ENCODE data around the gene GPER1. TPM values are rescaled to one million over a fixed set of nuclear protein-coding genes. Genes with fewer than 3 reads are reported as not detected.
"Not testable (repeated sequence)": the region's sequence is repeated elsewhere in the genome, so short reads cannot be mapped to it uniquely, and the experiment has no call there.

Gene GPER1
- total RNA-seq, 2 donors from 2014 or later: 0.24 to 1.1 TPM

DNA sequence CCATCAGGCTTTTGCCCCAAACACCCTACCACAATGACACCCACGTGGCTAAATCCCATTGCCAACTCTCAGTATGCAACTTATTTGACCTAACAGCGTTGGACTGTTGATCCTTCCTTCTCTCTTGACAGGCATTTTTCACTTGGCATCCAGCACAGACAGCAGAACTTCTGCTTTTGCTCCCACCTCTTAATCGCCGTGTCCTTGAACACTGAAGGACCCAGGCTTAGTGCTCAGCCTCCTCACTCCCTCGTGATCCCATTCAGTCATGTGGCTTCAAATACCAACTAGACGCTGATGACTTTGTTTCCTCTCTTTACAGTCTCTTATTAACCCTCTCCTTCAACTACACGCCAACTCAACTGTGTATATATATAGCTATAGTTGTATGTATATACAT lies 47.0 kb downstream of the GPER1 start:
- peaks cover 10% of the 10 kb centered on the region for H3K4me1 Mint-ChIP-seq
- no peak overlapping the region for H3K27ac Mint-ChIP-seq
- peaks cover under 1% of the 10 kb centered on the region for H3K36me3 Mint-ChIP-seq (ENCODE audit: low read depth)
- no peaks in the 10 kb centered on the region for H3K9me3 Mint-ChIP-seq
- H3K4me3 Mint-ChIP-seq: no peak overlapping the region
- no peaks in the 10 kb centered on the region for H3K27me3 Mint-ChIP-seq
- no peak for ATAC-seq (replicated peaks)

DNA sequence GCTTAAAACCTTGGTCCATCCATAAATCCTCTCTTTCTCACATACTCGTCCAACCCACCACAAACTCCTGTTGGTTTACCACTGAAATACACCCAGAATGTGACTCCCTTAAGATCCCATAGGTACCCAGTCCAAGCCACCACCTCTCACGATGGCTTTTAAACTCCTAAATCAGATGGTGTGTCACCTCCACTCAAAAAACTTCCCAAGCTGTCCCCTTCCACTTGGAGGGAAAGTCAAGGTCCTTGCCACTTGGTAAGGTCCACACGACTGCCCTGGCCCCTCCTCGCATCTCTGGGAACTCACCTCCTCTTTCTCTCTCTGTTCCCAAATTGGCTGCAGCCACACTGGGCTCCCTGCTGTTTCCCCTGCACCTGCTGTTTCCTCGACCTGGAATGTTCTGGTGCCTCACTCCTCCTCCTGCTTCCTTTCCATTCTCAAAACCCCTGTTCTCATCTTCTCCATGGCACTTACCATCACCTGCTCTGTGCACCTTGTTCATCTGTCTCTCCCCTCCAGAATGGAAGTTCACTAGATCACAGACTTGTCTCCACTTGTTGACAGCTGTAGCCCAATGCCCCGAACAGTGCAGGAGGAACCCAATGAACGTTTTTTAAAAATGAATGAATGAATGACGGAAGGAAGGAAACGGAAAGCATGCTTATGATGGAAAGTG lies 49.1 kb downstream of the GPER1 start:
- H3K9me3 Mint-ChIP-seq: no peaks in the 10 kb centered on the region
- H3K27me3 Mint-ChIP-seq: no peaks in the 10 kb centered on the region
- ATAC-seq (replicated peaks): no peak
- peaks cover 10% of the 10 kb centered on the region for H3K4me1 Mint-ChIP-seq
- H3K27ac Mint-ChIP-seq: peak overlapping the region; percentile 62
- H3K4me3 Mint-ChIP-seq: peak overlapping the region; percentile 82
- no peaks in the 10 kb centered on the region for H3K36me3 Mint-ChIP-seq (ENCODE audit: low read depth)

DNA sequence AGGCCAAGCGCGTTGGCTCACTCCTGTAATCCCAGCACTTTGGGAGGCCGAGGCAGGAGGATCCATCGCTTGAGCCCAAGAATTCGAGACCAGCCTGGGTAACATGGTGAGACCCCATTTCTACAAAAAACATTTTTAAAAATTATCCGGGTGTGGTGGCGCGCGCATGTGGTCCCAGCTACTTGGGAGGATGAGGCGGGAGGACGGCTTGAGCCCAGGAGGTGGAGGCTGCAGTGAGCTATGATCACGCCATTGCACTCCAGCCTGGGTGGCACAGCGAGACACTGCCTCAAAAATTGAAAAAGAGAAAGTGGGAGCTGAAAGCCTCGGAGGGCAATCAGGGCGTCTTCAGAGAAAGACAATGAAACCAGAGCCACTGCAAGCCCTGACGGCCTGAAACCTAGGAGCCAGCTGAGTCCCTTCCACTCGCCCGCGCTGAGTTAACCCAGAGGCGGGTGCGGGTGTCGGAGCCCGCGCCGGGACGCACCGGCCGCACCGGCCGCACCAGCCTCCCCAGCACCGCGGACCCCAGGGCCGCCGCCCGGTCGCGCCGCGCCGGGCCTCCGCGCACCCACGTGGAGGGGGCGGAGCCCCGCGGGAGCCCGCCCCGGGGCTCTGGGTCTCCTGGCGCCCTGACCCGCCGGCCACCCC lies 49.7 kb downstream of the GPER1 start:
- Mint-ChIP-seq H3K27me3 (no peaks in the 10 kb centered on the region), H3K4me3 (peak overlapping the region; percentile 82), H3K36me3 (ENCODE audit: low read depth) (no peaks in the 10 kb centered on the region), H3K27ac (peak overlapping the region; percentile 92), H3K4me1 (peaks cover 10% of the 10 kb centered on the region), H3K9me3 (no peaks in the 10 kb centered on the region)
- ATAC-seq (replicated peaks): peak; percentile 82

DNA sequence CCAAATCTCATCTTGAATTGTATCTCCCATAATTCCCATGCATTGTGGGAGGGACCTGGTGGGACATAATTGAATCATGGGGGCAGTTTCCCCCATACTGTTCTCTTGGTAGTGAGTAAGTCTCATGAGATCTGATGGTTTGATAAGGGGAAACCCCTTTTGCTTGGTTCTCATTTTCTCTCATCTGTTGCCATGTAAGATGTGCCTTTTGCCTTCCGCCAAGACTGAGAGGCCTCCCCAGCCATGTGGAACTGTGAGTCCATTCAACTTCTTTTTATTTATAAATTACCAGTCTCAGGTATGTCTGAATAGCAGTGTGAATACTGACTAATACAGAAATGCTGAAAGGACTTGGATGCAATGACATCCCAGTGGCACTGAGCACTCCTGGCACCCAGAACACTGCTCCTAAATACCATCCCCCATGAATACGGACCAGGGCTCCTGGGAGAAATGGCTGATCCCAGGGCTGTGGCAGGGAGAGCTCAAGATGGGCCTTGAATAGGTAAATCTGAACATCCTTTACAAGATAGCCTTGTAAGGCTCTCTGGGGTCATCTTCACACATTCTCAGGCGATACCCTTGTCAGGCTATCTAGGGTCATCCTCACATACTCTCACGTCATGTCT lies 52.7 kb downstream of the GPER1 start:
- Mint-ChIP-seq H3K27ac (no peak overlapping the region), H3K4me1 (peaks cover 10% of the 10 kb centered on the region), H3K36me3 (ENCODE audit: low read depth) (no peaks in the 10 kb centered on the region), H3K9me3 (no peaks in the 10 kb centered on the region), H3K4me3 (no peak overlapping the region), H3K27me3 (no peaks in the 10 kb centered on the region)
- ATAC-seq (replicated peaks): no peak

DNA sequence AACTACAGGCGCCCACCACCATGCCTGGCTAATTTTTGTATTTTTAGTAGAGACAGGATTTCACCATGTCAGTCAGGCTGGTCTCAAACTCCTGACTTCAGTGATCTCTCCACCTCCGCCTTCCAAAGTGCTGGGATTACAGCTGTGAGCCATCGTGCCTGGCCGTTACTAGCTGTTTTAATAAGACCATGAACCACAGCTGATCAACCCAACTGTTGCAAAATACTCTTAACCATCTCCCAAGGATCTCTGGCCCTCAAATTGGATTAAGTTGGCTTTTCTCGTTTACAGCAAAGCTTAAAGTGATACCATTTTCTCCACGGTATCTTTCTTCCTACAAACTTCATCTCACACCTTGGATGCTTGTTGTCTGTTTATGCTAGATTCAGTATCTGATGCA lies 53.7 kb downstream of the GPER1 start:
- Mint-ChIP-seq H3K27me3 (no peaks in the 10 kb centered on the region), H3K4me1 (peaks cover 8% of the 10 kb centered on the region), H3K4me3 (no peak overlapping the region), H3K9me3 (no peaks in the 10 kb centered on the region), H3K36me3 (ENCODE audit: low read depth) (no peaks in the 10 kb centered on the region), H3K27ac (no peak overlapping the region)
- no peak for ATAC-seq (replicated peaks)

DNA sequence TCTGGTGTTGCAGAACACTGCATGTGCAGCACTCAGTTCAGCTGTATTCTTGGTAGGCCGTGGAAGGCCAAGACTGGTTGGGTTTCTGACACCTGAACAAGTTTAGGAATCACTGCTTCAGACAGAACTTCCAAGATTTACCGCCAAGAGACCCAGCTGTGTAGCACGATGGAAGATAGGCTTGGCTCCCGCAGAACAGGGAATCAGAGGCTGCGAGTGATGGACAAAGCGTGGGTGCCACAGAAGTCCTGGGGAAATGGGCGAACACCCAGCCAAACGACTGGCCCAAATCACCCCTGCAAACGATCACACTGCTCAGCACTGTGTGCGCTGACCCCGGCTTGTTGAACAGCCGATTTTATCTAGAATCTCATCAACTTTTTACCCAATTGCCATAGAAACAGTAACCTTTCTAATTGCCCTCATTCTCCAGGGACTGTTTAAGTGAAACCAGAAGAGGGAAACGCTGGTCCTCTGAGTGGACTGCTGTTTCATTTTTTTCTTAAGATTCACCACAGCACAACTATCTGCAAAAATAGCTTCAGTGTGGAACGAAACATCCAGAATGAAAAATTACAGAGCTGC lies 54.2 kb downstream of the GPER1 start:
- H3K4me3 Mint-ChIP-seq: no peak overlapping the region
- no peak for ATAC-seq (replicated peaks)
- H3K27me3 Mint-ChIP-seq: no peaks in the 10 kb centered on the region
- peaks cover 3% of the 10 kb centered on the region for H3K4me1 Mint-ChIP-seq
- H3K36me3 Mint-ChIP-seq (ENCODE audit: low read depth): no peaks in the 10 kb centered on the region
- no peaks in the 10 kb centered on the region for H3K9me3 Mint-ChIP-seq
- no peak overlapping the region for H3K27ac Mint-ChIP-seq

DNA sequence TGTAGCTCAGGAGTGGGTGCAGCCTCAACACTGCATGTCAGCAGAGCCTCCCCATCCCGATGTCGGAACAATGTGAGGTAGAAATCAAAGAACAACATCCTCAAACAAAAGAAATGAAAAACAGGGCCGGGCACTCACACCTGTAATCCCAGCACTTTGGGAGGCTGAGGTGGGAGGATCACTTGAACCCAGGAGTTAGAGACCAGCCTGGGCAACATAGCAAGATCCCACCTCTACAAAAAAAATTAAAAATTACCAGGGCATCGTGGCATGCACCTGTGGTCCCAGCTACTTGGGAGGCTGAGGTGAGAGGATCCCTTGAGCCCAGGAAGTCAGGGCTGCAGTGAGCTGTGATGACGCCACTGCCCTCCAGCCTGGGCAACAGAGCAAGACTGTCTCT lies 55.1 kb downstream of the GPER1 start:
- H3K27ac Mint-ChIP-seq; H3K36me3 Mint-ChIP-seq (ENCODE audit: low read depth); H3K4me3 Mint-ChIP-seq; ATAC-seq (replicated peaks); H3K9me3 Mint-ChIP-seq; H3K27me3 Mint-ChIP-seq; H3K4me1 Mint-ChIP-seq: not testable (repeated sequence)

Other genes with a start within 250 kb of the GPER1 start
- 10 to 100 TPM; 17.1 to 43.0 TPM for gene GET4, start 211.6 kb upstream of the GPER1 start, total RNA-seq
- gene ADAP1, start 133.4 kb upstream of the GPER1 start, total RNA-seq: 10 to 100 TPM in 1 of 2 donors, 1 to 10 TPM in 1; 2.3 to 23.7 TPM
- 10 to 100 TPM; 13.7 to 20.8 TPM for gene COX19, start 112.6 kb upstream of the GPER1 start, total RNA-seq
- gene CYP2W1, start 104.9 kb upstream of the GPER1 start, total RNA-seq: not detected
- gene GPR146, start 43.6 kb upstream of the GPER1 start, total RNA-seq: 10 to 100 TPM in 1 of 2 donors, 1 to 10 TPM in 1; 2.0 to 14.9 TPM
- 10 to 100 TPM; 27.1 to 27.7 TPM for gene ZFAND2A, start 72.1 kb downstream of the GPER1 start, total RNA-seq
- gene UNCX, start 144.8 kb downstream of the GPER1 start, total RNA-seq: not detected